ENCODE measurements around the gene ARID5B.
"Not testable (repeated sequence)": the region's sequence is repeated elsewhere in the genome, so short reads cannot be mapped to it uniquely, and the experiment has no call there.

The ARID5B gene

DNA sequence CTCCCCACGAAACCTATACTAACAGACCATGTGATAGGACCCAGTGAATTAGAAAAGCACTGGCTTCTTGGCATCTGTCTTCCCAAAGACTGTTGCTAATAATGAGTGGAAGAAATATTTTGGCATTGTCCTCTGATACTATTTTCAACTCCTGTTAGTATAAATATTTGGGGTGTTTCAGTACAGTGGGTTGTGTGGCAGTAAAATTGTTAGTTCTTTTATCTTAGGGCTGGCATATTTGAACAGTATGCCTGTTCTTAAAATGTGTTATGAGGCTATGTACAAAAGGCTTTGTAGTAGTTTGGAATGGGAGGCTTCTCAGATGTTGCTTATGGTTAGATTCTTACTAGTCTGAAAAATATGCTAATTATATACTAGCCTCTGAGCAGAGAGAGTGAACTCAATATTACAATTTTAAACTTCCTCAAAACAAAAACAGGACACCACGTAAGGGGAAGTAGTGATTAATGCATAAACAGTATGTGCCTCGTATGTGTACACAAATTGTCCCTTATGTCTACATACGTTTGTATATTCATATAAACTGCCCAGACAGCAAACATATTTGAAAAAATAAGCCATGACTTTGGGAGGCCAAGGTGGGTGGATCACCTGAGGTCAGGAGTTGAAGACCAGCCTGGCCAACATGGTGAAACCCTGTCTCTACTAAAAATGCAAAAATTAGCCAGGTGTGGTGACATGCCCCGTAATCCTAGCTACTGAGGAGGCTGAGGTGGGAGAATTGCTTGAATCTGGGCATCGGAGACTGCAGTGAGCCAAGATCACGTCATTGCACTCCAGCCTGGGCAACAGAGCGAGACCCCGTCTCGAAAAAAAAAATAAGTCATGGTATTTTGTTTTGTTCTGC lies 115.4 kb downstream of the ARID5B start:
- no peak for DNase-seq (ENCODE audit: low read depth in 2 of 2)

DNA sequence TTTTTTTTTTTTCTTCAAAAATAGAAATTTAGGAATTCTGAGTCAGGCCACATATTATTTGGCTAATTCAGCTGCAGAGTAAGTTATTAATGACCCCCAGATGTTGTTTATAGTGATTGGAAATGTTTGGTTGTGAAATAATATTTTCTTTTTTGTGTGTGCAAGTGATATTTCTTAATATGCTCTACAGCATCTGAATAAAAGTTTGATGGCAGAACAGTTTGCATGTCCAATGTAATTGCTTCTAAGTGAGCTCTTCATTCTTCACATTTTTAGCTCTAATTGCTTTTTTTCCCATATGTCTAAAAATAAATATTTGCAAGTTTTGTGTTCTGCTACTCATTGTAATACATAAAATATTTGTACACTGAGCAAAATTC lies 116.0 kb downstream of the ARID5B start:
- no peak for DNase-seq (ENCODE audit: low read depth in 2 of 2)

DNA sequence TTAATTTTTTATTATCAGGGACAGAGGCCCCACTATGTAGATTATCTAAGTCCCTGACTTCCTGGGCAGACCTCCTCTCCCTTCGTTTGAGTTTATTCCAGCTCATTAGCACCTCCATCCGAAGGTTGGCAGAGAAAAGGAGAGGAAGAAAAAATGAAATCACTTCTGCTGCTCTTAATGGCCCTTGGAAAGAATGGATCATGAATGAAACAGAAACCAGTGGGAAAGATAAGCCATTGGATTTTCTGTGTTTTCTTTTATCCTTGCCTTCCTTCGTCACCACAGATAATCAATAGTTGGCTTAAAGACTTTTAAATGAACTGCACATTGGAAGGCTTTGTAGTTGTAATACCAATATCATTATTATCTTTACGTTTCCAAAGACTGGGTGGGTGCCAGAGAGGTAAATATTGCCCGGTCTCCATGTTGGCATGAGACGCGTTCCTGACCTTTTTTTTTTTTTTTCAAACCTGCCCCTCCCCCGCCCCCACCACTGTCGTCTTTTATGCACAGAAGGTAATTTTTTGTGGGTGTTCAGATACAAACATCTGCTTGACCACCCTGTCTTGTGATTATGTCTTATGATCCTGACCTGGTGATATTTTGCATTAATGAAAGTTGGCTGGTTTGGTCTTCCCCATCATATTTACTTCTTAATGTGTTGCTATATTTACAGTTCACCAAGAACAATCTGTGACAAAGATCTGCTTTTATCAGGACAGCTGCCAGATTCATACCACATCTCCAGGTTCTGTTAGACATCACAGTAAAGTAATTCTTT lies 116.8 kb downstream of the ARID5B start:
- no peak for DNase-seq (ENCODE audit: low read depth in 2 of 2)

DNA sequence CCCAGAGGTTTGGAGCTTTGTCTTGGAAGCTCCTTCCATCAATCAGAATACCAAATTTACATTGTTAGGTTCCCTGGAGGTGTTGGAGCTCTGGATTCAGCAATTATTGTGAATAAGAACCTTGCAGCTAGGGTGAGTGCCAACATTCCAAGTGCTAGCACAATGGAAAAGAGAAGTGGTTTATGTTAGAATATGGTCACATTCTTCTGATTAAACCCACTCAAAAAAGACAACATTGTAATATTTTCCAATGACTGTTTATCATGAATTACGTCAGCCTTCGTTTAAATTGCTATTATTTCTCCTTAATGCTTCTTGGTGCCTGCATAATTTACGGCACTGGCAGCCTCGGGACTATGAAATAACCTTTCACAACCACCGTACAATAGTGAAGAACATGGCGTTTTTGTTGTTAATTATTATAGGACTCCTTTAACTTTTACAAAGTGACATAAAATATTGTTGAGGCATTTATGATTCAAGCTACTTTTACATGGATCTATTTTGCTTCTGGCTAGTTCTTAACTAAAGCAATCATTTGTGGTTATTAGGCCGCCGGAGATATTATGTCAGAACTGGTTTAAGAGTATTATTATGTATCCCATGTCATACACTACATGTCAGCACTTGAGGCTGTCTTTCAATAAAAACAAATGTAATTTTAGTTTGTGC lies 117.7 kb downstream of the ARID5B start:
- no peak for DNase-seq (ENCODE audit: low read depth in 2 of 2)

DNA sequence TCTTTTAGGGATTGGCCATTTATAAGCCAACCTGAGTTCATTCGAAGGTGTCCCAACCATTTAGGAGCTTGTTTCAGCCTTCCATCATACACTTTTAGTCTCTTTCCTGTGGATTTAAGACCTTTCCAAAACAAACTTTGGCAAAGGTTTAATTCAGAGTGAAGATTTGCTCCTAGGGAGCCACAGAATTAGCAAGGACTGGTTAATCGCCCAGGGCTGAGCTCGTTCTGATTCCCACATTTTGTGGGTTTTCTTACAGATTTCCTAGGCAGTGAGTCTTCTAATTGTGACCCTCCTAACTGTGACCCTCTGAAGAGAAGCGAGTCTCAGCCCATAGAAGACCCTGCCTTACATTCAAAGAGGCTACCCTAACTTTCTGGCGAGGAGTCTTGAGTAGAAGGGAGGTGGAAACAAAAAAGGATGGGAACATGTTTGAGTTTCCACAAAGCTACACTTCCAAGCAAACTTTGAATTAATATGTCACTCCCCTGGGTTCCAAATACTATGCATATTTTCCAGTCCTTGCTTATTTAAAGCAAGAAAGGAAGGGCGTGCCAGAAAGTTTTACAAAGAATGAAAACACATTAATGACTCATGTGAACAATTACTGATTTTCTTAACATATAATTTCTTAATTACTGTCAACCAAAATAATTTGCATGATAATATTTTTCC lies 118.3 kb downstream of the ARID5B start:
- no peak for DNase-seq (ENCODE audit: low read depth in 2 of 2)

DNA sequence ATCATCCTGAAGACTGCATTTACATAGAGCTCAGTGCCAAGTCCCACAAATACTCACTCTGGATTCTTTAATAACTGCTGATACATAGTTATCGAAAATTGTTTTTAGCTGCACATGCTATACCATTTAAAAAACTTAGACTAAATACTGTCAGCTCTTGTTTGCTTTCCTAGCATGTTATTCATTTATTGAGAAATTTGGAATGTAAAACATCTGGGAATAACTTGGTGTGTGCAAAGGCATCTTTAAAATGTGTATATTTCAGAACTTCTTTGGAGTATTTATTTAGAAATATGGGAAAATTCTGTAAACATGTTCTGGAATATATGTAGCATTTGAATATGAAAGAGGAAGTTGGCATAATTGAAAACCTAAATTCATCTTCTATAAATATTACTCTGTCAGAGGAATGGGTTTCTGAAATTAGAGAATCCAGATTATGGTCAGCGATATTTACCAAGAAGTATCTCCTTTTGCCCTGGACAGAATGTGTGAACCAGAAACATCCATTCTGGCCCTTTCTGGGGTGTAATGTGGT lies 119.7 kb downstream of the ARID5B start:
- no peak for DNase-seq (ENCODE audit: low read depth in 2 of 2)

DNA sequence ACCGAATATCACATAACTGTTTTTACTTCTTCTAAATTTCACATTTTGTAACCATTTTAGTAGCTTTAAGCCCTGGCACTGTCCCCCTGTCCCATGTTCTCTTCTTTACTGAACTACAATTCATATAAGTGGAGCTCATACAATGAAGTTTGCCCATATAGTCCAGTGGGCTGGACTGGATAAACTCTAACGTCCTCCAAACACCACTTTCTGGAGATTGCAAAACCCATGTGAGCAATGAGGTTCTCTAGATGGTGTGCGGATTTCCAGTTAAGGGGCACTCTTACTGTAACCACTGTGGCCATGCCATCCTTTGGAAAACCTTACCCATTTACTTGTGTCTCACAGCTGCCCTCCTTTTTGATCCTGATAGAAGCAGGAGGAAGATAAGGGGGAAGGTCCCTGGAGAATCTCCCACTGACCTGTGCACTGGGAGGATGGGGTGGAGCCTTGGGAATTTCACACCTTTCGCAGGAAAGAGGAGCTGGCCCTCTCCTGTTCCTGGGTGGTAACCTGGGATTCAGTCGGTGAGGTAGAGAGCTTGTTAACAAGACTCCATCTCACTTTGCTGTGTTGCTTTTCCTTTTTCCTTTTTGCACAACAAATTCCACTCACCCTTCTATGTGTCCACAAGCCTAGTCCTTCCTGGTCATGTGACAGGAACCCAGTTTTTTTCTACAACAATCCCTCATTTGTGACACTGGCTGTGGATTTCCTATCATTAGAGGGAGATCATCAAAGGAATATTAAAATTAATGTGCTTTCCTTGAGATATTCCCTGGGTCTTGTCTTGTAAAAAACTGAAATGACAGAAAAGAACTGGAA lies 120.7 kb downstream of the ARID5B start:
- DNase-seq (ENCODE audit: low read depth in 2 of 2) = no peak

DNA sequence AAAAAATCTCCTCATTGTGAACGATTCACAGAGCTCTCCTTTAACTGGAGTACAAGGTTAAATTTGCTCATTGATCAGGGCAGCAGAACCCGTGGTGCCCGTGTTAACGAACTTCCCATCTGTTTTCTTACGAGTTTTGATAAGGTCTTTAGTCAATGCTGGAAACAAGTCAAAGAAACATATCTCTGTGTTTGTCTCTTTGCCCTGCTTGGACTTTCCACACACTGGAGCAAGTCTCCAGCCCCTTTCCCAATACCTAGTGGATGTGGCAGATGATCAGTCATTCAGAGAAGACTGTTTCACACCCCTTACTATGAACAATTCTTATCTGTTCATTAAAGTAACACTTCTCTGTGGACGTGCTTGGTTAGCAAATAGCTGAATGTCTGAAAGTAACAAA lies 121.3 kb downstream of the ARID5B start:
- no peak for DNase-seq (ENCODE audit: low read depth in 2 of 2)

DNA sequence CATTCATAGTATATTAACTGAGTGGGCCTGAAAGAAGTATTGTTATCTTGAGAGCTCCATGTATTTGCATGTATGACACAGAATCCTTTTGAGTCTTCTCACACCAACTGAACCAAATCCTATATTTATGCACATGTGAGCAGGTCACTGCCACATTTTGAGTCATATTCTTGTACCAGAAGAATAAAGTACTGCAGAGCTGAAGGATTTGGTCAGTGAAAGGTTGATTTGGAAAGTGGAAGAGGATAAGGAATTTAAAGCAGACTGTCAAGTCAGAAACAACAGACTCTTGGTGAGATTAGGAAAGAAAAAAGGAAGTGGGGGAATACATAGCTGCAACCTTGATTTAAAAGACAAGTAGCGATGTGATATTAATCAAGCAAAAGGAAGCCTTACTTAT lies 121.8 kb downstream of the ARID5B start:
- DNase-seq (ENCODE audit: low read depth in 2 of 2) = no peak

DNA sequence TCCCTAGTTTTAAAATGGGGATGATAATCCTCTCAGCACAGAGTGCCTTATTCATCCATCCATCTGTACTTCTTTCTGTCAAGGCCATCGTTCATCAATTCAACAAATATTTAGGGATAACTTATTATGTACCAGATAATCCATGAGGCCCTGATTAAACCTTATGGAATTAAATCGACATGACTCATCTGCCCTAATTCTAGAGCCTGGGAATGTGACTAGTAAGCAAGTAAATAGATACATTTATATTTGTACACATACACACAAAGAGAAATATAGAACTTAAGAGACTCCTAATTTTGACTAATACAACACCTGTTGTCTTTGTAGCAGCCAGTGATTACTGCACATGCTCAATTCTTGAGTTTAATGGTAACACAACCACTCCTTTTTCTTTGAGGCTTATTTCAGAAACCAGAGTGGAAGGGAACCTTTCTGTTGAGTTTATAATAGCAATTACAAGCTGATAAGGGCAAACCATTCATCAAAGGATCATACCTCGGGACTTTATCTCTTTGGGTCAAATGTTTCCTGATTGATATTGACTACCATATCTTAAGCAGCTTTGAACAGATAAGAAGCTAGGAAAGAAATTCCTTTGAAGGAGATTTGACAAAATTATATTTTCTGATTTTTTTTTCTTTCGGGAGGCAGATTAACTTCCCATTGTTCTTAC lies 122.7 kb downstream of the ARID5B start:
- no peak for DNase-seq (ENCODE audit: low read depth in 2 of 2)

DNA sequence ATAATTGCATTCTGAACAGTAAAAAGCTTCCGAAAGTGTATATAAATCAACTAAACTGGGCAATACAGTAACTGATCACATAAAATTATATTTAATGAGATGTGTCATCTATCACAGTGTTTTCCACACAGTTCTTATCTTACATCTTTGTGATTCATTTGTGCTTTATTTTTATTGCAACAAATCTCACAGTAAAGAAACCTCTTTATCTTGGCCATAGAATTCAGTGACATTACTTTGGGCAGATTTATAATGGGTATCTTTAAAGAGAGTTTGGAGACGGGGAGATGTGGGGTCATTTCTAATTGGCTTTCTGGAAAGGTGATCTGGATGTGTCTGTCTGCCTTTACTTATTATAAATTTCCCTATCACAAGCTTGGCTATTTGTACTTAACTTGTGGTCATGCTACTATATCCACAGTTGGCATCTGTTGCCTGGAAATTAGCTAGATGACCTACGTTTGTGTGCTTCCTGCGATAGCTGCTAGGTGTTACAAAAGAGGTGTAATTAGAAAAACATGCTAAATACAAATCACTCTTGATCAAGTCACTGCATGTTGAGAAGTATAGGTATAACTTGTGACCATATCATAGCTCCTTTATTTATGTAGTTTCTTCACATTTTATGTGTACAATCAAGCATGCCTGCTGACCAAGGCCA lies 123.8 kb downstream of the ARID5B start:
- no peak for DNase-seq (ENCODE audit: low read depth in 2 of 2)

DNA sequence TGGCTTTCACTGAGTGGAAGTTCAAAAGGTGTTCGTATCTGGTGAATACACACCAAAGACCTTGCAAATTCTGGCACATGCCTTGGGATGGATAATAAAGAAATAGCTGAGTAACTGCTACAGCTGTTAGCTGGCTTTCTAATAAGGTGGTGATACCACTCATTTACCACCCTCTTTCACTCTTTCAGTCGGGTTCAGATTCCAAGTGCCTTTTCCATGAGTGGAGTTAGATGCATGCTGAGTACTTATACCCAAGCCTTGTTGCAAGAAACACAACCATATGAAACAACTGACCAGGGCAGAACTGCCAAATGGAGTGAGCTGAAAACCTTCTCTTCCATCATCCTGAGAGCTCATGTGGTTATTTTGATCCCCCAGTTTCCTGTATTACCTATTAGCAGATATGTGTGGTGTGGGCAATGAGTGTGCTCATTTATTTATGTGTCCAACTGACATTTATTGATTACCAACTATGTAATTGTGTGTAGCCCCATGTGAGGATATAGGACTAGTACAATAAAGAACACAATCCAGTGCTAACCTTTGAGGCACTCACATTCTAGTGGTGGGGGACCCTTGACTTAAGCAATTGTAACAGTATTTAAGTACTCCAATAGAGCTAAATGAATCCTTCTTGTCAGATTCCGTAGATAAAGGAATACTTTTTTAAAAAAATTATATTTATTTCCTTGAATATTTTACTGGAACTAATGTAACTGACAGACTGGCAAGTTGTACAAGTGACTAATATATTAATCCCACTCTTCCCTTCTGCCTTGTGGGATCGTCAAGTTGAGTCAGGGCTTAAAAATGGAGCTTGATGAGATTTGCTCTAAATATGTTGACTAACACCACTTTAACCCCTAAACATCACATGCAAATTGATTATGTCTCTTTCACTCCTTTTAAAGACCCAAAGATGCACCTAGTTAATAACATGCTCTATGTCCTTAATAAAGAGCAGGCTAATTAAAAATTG lies 124.7 kb downstream of the ARID5B start:
- no peak for DNase-seq (ENCODE audit: low read depth in 2 of 2)

DNA sequence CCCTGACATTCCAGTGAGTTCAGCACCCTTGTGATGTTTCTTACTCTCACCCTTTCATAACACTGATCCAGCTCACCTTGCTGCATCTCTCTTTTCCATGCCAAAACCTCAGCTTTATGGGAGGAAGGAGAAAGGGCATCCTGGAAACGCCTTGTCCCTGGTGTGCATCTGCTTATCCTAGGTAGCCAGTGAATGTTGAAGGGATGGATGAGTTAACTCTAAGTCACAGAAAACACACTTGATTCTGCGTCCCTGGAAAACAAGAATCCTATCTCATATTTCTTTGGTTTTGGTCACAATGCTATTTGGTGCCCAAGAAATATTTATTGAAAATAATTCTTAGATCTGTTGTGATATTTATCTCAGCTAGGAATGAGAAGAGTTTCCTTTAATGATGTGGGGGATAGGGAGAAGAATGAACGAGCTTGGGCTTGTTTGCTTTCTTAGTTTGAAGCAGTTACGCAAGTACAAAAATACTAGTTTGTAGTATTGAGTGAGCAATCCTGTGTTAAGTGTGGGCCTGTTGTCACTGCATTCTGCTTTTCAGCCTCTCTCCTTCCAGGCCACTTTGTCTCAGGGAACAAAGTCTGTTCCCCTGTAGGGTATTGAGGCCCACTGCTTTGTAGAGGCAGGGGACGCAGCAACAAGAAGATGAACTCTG lies 126.5 kb downstream of the ARID5B start:
- DNase-seq (ENCODE audit: low read depth in 2 of 2) = no peak

DNA sequence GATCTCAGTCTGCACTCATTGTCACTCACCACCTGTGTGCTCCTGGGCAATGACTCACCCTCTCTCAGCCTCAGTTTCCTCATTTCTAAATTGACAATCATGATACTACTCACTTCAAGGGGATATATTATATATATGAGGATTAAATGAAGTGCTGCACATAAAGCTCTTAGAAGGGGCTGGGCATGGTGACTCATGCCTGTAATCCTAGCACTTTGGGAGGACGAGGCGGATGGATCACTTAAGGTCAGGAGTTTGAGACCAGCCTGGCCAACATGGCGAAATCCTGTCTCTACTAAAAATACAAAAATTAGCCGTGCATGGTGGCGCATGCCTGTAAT lies 127.0 kb downstream of the ARID5B start:
- DNase-seq (ENCODE audit: low read depth in 2 of 2) = not testable (repeated sequence)

DNA sequence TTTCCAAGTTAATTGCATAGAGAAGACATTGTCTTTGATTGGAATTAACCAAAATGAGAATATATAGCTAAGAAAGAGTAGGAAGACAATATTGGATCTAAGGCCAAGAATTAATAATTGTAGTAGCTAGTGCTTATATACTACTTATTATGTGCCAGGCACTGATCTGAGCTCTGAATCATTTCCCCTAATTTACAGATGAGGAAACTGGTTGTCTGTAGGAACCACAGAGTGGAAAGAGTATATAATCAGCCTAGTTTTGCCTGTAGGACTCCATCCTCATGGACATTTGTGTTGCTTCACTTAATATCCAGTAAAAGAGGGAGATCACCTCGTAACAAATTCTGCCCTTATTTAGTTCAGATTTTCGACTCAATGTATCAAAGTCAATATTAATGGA lies 127.9 kb downstream of the ARID5B start:
- DNase-seq (ENCODE audit: low read depth in 2 of 2) = no peak

DNA sequence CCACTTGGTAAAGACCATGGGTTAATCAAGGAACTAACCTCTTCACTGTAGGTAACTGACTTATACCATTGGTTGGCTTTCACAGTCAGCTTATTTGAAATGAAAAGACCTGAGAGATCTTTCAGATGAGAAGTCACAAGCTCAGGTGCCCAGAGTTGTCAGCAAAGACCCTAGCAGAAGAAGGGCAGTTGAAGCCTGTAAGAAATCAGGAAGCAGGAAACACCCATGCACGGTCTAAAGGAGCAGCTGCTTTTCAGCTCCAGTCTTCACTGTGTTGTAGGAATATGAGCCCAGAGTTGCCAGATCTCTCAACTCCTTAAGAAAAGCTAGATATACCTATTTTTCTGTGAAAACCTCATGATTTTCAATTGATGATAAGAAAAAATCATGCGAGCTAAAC lies 130.0 kb downstream of the ARID5B start:
- no peak for DNase-seq (ENCODE audit: low read depth in 2 of 2)

DNA sequence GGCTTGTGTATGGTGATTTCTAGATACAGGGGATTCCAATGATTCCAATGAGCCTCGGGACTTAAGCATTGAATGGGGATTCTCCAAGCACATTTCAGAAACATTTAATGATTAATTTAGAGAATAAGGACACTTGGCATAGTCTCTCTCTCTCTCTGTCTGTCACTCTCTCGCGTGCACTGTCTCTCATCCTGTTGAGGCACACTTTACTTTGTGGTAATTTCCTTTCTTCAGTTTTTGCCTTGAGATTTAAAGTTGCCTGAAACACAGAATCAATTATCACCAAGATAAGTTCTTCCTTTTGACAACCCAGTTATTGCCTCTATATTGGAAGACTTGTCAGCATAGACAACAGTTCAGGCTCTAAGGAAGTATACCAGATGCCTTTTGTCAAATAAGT lies 131.6 kb downstream of the ARID5B start:
- no peak for DNase-seq (ENCODE audit: low read depth in 2 of 2)

DNA sequence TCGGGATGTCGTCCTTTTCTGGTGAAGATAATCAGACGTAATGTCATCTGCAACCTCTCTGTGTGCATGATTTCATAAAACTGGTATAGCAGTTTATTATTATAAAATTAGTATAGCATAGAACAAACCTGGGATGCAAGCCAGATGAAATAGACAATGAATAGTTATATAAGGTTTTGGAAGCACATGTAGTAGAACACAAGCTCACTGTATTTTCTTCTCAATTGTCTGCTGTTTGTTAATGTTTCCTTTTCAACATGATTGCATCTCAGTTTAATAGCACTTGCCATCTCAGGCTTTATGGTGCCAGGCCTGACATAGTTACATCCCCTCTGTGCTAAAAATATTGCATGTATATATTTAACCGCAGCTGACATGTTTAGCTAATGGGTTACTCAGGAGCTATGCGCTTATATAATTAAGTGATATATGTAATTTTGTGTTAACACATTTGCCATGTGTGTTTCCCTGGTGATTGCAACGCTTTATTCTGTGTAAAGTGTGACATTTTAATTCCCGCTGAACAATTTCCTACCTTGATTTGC lies 132.7 kb downstream of the ARID5B start:
- no peak for DNase-seq (ENCODE audit: low read depth in 2 of 2)

Measured in stimulated activated CD4-positive, alpha-beta T cell treated with anti-CD3 and anti-CD28 coated beads, Interleukin-1b, Interleukin-23, amount 100 ng/mL, for 4 hours (primary cell).